Nephron (organoid): Measurements from ENCODE around the gene CNTNAP5.
A peak's percentile ranks its signal among the peaks of the same experiment; 100 is the strongest.

ENCODE experiments used
- H3K27ac Mint-ChIP-seq, 3 experiments: 2 replicates each; pipeline ENCODE4 v1.8.0; 2020; ENCODE audit warnings: mixed read lengths in 3 of 3, mild to moderate bottlenecking in 2 of 3, moderate library complexity in 1 of 3
- H3K27me3 Mint-ChIP-seq: 2 replicates; pipeline ENCODE4 v1.8.0; 2021; ENCODE audit warnings: low read depth, mild to moderate bottlenecking, moderate library complexity, mixed read lengths
- H3K36me3 Mint-ChIP-seq: 2 replicates; pipeline ENCODE4 v1.8.0; 2020; ENCODE audit warnings: low read depth, mixed read lengths
- H3K4me1 Mint-ChIP-seq: 2 replicates; pipeline ENCODE4 v1.8.0; 2020; ENCODE audit warnings: mixed read lengths
- H3K4me3 Mint-ChIP-seq, 3 experiments: 2 replicates each; pipeline ENCODE4 v1.8.0; 2020; ENCODE audit warnings: mild to moderate bottlenecking in 3 of 3, mixed read lengths in 3 of 3, moderate library complexity in 2 of 3
- H3K9me3 Mint-ChIP-seq: 2 replicates; pipeline ENCODE4 v1.8.0; 2020; ENCODE audit warnings: mixed read lengths
- TF ChIP-seq, protein P1 (sequence below), 3 experiments: fragments of 200-600 bp; sonication (generic); IDR thresholded peaks; one replicate each; pipeline ENCODE4 v1.5.0; 2021; ENCODE audit warnings: antibody characterized with exemption in 3 of 3; ENCODE audit not compliant: unreplicated experiment in 3 of 3

CNTNAP5 gene

GRCh38 chr2:124883595-124883994, 858.5 kb downstream of the CNTNAP5 start:
- Mint-ChIP-seq H3K4me3 (no peak overlapping the region), H3K27ac (no peak overlapping the region), H3K4me1 (no peaks in the 10 kb centered on the region), H3K27me3 (peaks cover 5% of the 10 kb centered on the region), H3K36me3 (no peaks in the 10 kb centered on the region), H3K9me3 (peaks cover 3% of the 10 kb centered on the region)
- TF ChIP-seq, protein P1, sequence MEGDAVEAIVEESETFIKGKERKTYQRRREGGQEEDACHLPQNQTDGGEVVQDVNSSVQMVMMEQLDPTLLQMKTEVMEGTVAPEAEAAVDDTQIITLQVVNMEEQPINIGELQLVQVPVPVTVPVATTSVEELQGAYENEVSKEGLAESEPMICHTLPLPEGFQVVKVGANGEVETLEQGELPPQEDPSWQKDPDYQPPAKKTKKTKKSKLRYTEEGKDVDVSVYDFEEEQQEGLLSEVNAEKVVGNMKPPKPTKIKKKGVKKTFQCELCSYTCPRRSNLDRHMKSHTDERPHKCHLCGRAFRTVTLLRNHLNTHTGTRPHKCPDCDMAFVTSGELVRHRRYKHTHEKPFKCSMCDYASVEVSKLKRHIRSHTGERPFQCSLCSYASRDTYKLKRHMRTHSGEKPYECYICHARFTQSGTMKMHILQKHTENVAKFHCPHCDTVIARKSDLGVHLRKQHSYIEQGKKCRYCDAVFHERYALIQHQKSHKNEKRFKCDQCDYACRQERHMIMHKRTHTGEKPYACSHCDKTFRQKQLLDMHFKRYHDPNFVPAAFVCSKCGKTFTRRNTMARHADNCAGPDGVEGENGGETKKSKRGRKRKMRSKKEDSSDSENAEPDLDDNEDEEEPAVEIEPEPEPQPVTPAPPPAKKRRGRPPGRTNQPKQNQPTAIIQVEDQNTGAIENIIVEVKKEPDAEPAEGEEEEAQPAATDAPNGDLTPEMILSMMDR (IDR thresholded peaks at IDR 0.05; ENCODE audit: unreplicated experiment in 3 of 3), result no peak

GRCh38 chr2:124884315-124884714, 859.2 kb downstream of the CNTNAP5 start:
- TF ChIP-seq, protein P1 (IDR thresholded peaks at IDR 0.05; ENCODE audit: unreplicated experiment in 3 of 3), result no peak
- peak overlapping the region in 1 of 3 experiments; percentile 10 for H3K27ac Mint-ChIP-seq
- H3K9me3 Mint-ChIP-seq, result peaks cover 3% of the 10 kb centered on the region
- H3K4me3 Mint-ChIP-seq, result no peak overlapping the region
- H3K27me3 Mint-ChIP-seq, result peaks cover 5% of the 10 kb centered on the region
- no peaks in the 10 kb centered on the region for H3K36me3 Mint-ChIP-seq
- H3K4me1 Mint-ChIP-seq, result no peaks in the 10 kb centered on the region

DNA sequence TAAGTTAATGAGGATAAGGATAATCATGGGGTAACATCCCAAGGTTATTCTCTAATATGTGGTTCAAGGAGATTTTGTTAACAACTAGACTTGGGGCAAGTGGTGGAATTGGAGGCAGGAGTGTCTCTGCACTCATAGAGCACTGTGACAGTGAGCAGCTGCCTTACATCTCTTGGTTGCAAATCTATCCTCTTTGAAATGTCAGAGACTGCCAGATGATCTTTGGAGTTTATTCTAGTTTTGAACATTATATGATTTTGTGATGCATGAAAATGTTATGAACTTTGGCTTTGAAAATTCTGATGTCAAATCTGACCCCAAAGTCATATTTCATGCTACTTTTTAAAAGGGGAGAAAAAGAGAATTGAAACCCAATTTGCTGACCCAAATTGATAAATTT, 861.1 kb downstream of the CNTNAP5 start:
- TF ChIP-seq, protein P1 (IDR thresholded peaks at IDR 0.05; ENCODE audit: unreplicated experiment in 3 of 3), result no peak
- H3K27ac Mint-ChIP-seq, result no peak overlapping the region
- H3K27me3 Mint-ChIP-seq, result no peaks in the 10 kb centered on the region
- H3K4me3 Mint-ChIP-seq, result no peak overlapping the region
- H3K36me3 Mint-ChIP-seq, result no peaks in the 10 kb centered on the region
- no peaks in the 10 kb centered on the region for H3K4me1 Mint-ChIP-seq
- H3K9me3 Mint-ChIP-seq, result peaks cover 3% of the 10 kb centered on the region

GRCh38 chr2:124887466-124887865, 862.4 kb downstream of the CNTNAP5 start:
- Mint-ChIP-seq H3K36me3 (no peaks in the 10 kb centered on the region), H3K4me3 (no peak overlapping the region), H3K9me3 (peaks cover 2% of the 10 kb centered on the region), H3K27me3 (no peaks in the 10 kb centered on the region), H3K4me1 (no peaks in the 10 kb centered on the region), H3K27ac (no peak overlapping the region)
- TF ChIP-seq, protein P1 (IDR thresholded peaks at IDR 0.05; ENCODE audit: unreplicated experiment in 3 of 3), result no peak

DNA sequence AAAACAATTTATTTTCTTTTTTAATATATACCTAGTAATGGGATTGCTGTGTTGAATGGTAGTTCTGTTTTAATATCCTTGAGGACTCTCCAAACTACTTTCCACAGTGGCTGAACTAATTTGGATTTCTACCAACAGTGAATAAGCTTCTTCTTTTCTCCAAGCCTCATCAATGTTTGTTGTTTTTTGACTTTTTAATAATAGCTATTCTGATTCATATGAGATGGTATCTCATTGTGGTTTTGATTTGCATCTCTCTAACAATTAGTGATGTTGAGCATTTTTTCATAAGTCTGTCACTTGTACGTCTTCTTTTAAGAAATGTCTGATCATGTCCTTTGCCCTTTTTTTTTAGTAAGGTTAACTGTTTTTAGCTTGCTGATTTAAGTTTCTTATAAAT, 863.3 kb downstream of the CNTNAP5 start:
- Mint-ChIP-seq H3K27ac (no peak overlapping the region), H3K4me1 (no peaks in the 10 kb centered on the region), H3K27me3 (no peaks in the 10 kb centered on the region), H3K4me3 (no peak overlapping the region), H3K9me3 (no peaks in the 10 kb centered on the region), H3K36me3 (no peaks in the 10 kb centered on the region)
- TF ChIP-seq, protein P1 (IDR thresholded peaks at IDR 0.05; ENCODE audit: unreplicated experiment in 3 of 3), result no peak

- no peaks in the 10 kb centered on the region for H3K4me1 Mint-ChIP-seq
- no peaks in the 10 kb centered on the region for H3K36me3 Mint-ChIP-seq
- TF ChIP-seq, protein P1 (IDR thresholded peaks at IDR 0.05; ENCODE audit: unreplicated experiment in 3 of 3), result no peak
- no peak overlapping the region for H3K27ac Mint-ChIP-seq
- H3K27me3 Mint-ChIP-seq, result no peaks in the 10 kb centered on the region
- H3K9me3 Mint-ChIP-seq, result no peaks in the 10 kb centered on the region
- H3K4me3 Mint-ChIP-seq, result no peak overlapping the region
Observed at GRCh38 chr2:124894199-124894598, 869.1 kb downstream of the CNTNAP5 start.
